Measurements from ENCODE around the gene CHCHD3. TPM values are rescaled to one million over a fixed set of nuclear protein-coding genes. Genes with fewer than 3 reads are reported as not detected.
"Not testable (repeated sequence)": the region's sequence is repeated elsewhere in the genome, so short reads cannot be mapped to it uniquely, and the experiment has no call there.

The CHCHD3 gene
- total and polyA plus RNA-seq, 4 donors = 25.5 to 37.8 (median 31.8) TPM

GRCh38 chr7:133036289-133036688 is 45.6 kb downstream of the CHCHD3 start:
- WGBS = 97% methylated on average over 1 of the region's 1 CpG
- Histone ChIP-seq H3K9ac (ENCODE audit: low read depth in 1 of 2, low read length in 2 of 2) (no peak overlapping the region), H3K36me3 (ENCODE audit: control insufficient read depth in 4 of 4, insufficient read depth in 3 of 4, low read depth in 1 of 4, low read length in 3 of 4) (no peaks in the 10 kb centered on the region), H3K27me3 (ENCODE audit: control insufficient read depth in 4 of 4, insufficient read depth in 4 of 4, low read length in 3 of 4) (no peaks in the 10 kb centered on the region), H3K4me1 (ENCODE audit: control insufficient read depth in 4 of 4, insufficient read depth in 4 of 4, low read length in 3 of 4) (no peaks in the 10 kb centered on the region), H3K4me3 (ENCODE audit: low read depth in 1 of 3, low read length in 3 of 3) (no peak overlapping the region), H3K9me3 (ENCODE audit: control insufficient read depth in 4 of 4, low read length in 3 of 4) (no peaks in the 10 kb centered on the region), H3K27ac (ENCODE audit: low read depth in 1 of 2, low read length in 2 of 2) (no peak overlapping the region)
- DNase-seq (ENCODE audit: low spot score) = no peak
- TF ChIP-seq FOXA1 (IDR thresholded peaks at IDR 0.05) (no peak), ZBTB33 (IDR thresholded peaks at IDR 0.05) (no peak), RAD21 (IDR thresholded peaks at IDR 0.05) (no peak), HNF4G (IDR thresholded peaks at IDR 0.05) (no peak), FOXA2 (IDR thresholded peaks at IDR 0.05) (no peak), CTCF (IDR thresholded peaks at IDR 0.05; ENCODE audit: low read depth, low read length, missing input control) (no peak), TAF1 (conservative IDR thresholded peaks at IDR 0.05) (no peak), MAX (IDR thresholded peaks at IDR 0.05) (no peak), JUND (IDR thresholded peaks at IDR 0.05) (no peak), SP1 (IDR thresholded peaks at IDR 0.05) (no peak), RXRA (IDR thresholded peaks at IDR 0.05) (no peak), ATF3 (IDR thresholded peaks at IDR 0.05) (no peak), NR2F2 (IDR thresholded peaks at IDR 0.05) (no peak), HNF4A (conservative IDR thresholded peaks at IDR 0.05) (no peak)

- H3K27me3 ChIP-seq (ENCODE audit: control insufficient read depth in 4 of 4, insufficient read depth in 4 of 4, low read length in 3 of 4); DNase-seq (ENCODE audit: low spot score); H3K4me1 ChIP-seq (ENCODE audit: control insufficient read depth in 4 of 4, insufficient read depth in 4 of 4, low read length in 3 of 4); H3K9me3 ChIP-seq (ENCODE audit: control insufficient read depth in 4 of 4, low read length in 3 of 4); H3K27ac ChIP-seq (ENCODE audit: low read depth in 1 of 2, low read length in 2 of 2); H3K9ac ChIP-seq (ENCODE audit: low read depth in 1 of 2, low read length in 2 of 2); H3K4me3 ChIP-seq (ENCODE audit: low read depth in 1 of 3, low read length in 3 of 3); H3K36me3 ChIP-seq (ENCODE audit: control insufficient read depth in 4 of 4, insufficient read depth in 3 of 4, low read depth in 1 of 4, low read length in 3 of 4): not testable (repeated sequence)
- WGBS = 92% methylated on average over 10 of the region's 10 CpGs
These were observed 46.6 kb downstream of the CHCHD3 start for GRCh38 chr7:133035240-133035639.

GRCh38 chr7:133030346-133030745 is 51.5 kb downstream of the CHCHD3 start:
- Histone ChIP-seq H3K27me3 (ENCODE audit: control insufficient read depth in 4 of 4, insufficient read depth in 4 of 4, low read length in 3 of 4) (no peaks in the 10 kb centered on the region), H3K27ac (ENCODE audit: low read depth in 1 of 2, low read length in 2 of 2) (no peak overlapping the region), H3K9ac (ENCODE audit: low read depth in 1 of 2, low read length in 2 of 2) (no peak overlapping the region), H3K9me3 (ENCODE audit: control insufficient read depth in 4 of 4, low read length in 3 of 4) (no peaks in the 10 kb centered on the region), H3K4me3 (ENCODE audit: low read depth in 1 of 3, low read length in 3 of 3) (no peak overlapping the region), H3K4me1 (ENCODE audit: control insufficient read depth in 4 of 4, insufficient read depth in 4 of 4, low read length in 3 of 4) (no peaks in the 10 kb centered on the region), H3K36me3 (ENCODE audit: control insufficient read depth in 4 of 4, insufficient read depth in 3 of 4, low read depth in 1 of 4, low read length in 3 of 4) (no peaks in the 10 kb centered on the region)
- DNase-seq (ENCODE audit: low spot score) = no peak
- no peak for TF ChIP-seq JUND (IDR thresholded peaks at IDR 0.05)
- no peak for TF ChIP-seq YY1 (IDR thresholded peaks at IDR 0.05)
- TF ChIP-seq HNF4A (conservative IDR thresholded peaks at IDR 0.05) = no peak
- TF ChIP-seq SP1 (IDR thresholded peaks at IDR 0.05) = no peak
- no peak for TF ChIP-seq HNF4G (IDR thresholded peaks at IDR 0.05)
- no peak for TF ChIP-seq ZBTB33 (IDR thresholded peaks at IDR 0.05)
- TF ChIP-seq ATF3 (IDR thresholded peaks at IDR 0.05) = no peak
- TF ChIP-seq RXRA (IDR thresholded peaks at IDR 0.05) = no peak
- no peak for TF ChIP-seq EGR1 (IDR thresholded peaks at IDR 0.05; ENCODE audit: low read depth in 2 of 2)
- TF ChIP-seq CTCF (IDR thresholded peaks at IDR 0.05; ENCODE audit: low read depth, low read length, missing input control) = no peak
- no peak for TF ChIP-seq FOXA1 (IDR thresholded peaks at IDR 0.05)
- TF ChIP-seq MAX (IDR thresholded peaks at IDR 0.05) = no peak
- no peak for TF ChIP-seq GABPA (IDR thresholded peaks at IDR 0.05 in 1 of 2, conservative IDR thresholded peaks at IDR 0.05 in 1 of 2)

All from liver (tissue), 9 donors.